Measurements from ENCODE around the gene DIP2C. TPM values are rescaled to one million over a fixed set of nuclear protein-coding genes. Genes with fewer than 3 reads are reported as not detected.

DIP2C gene
- total RNA-seq, 1 experiment from 2014 or later, result 11.0 TPM

DNA sequence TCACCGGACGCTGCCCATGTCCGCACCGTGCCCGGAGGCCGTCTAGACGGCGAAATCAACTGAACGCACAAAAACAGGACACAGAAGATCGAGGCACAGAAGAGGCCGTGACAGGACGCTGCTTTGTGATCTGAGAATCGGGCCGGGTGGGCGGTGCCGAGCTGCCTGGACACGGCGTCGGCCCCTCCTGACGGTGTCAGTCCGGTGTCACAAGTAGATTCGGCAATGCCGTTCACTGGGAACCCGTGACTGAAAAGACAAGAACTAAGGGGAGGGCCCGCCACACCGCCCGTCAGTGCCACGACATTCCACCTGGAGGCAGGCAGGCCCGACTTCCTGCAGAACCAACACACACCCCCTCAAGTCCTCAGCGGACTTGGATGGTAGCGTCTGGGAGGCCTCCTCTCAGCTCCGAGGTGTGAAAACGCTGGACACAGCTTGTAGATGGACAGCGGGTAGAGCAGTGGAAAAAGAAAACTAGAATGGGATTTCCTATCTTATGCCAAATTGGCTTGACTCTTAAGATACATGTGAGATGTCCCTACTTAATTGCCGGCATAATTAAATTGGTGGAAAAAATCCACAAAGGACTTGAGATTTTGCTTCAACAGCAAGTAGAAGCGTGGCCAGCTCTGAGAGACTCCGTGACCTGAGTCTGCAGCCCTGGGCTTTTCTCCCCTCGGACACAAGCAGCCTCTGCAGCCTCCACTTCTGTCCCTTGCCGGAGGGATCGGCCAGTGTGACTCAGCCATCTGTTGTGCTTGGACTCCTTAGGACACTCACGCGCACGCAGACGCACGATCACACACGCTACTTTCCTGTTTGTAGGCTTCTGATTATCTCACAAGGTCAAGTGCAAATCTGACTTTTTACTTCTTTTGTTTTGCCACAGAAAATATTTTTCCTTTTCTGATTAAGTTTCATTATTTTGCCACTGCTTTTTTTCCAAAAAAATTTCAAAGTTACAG, 269.0 kb downstream of the DIP2C start:
- TF ChIP-seq ZNF416 (CRISPR knock-in tag; IDR thresholded peaks at IDR 0.05) (no peak), ZNF263 (CRISPR knock-in tag; IDR thresholded peaks at IDR 0.05; ENCODE audit: low read depth) (no peak), NR3C1 (CRISPR knock-in tag; conservative IDR thresholded peaks at IDR 0.05; ENCODE audit: low read depth) (no peak), TEAD4 (CRISPR knock-in tag; IDR thresholded peaks at IDR 0.05) (no peak), TP53 (CRISPR knock-in tag; IDR thresholded peaks at IDR 0.05) (no peak), ZNF423 (CRISPR knock-in tag; IDR thresholded peaks at IDR 0.05) (no peak)
- ChIA-PET CTCF (interaction anchor here (0.7 kb wide), 1 partner anchor 16 kb away, joined by 3 read pairs; no protein-coding TSS in a partner anchor), POLR2A (no interaction called here)
- ATAC-seq, result no peak
- no peak overlapping the region for H3K27ac Mint-ChIP-seq
- DNase-seq (ENCODE audit: low spot score), result no peak
- H3K4me1 Mint-ChIP-seq, result peaks cover 4% of the 10 kb centered on the region
- H3K27me3 Mint-ChIP-seq (ENCODE audit: low read depth), result no peaks in the 10 kb centered on the region
- H3K36me3 Mint-ChIP-seq, result peaks cover 4% of the 10 kb centered on the region; the same call in 1 of the 2 replicates
- H3K9me3 Mint-ChIP-seq, result peaks cover 2% of the 10 kb centered on the region; the same call in 1 of the 2 replicates
- no peak overlapping the region for H3K4me3 Mint-ChIP-seq

DNA sequence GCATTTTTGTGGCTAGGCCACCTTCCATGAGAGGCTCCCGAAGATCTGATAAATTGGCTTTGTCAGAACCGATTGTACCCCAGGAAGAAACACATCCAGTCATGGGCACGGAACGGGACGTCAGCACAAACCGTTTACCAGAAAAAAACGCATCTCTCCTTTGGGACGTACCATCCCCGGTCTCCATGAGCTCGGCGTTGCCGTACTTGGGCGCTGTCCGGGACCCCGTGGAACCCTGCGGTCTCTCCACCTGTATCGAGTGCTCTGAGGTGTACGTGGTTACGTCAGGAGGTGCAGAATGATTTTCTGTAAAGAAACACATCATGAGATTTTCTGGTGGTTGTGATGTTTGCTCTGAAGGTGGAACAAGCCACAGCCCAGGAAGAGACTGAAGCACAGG, 270.6 kb downstream of the DIP2C start:
- ChIA-PET CTCF (no interaction called here), POLR2A (no interaction called here)
- no peaks in the 10 kb centered on the region for H3K9me3 Mint-ChIP-seq
- H3K4me3 Mint-ChIP-seq, result no peak overlapping the region
- H3K27ac Mint-ChIP-seq, result no peak overlapping the region
- H3K27me3 Mint-ChIP-seq (ENCODE audit: low read depth), result no peaks in the 10 kb centered on the region
- TF ChIP-seq, protein P1, sequence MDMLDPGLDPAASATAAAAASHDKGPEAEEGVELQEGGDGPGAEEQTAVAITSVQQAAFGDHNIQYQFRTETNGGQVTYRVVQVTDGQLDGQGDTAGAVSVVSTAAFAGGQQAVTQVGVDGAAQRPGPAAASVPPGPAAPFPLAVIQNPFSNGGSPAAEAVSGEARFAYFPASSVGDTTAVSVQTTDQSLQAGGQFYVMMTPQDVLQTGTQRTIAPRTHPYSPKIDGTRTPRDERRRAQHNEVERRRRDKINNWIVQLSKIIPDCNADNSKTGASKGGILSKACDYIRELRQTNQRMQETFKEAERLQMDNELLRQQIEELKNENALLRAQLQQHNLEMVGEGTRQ (CRISPR knock-in tag; IDR thresholded peaks at IDR 0.05), result no peak
- TF ChIP-seq, protein P2, sequence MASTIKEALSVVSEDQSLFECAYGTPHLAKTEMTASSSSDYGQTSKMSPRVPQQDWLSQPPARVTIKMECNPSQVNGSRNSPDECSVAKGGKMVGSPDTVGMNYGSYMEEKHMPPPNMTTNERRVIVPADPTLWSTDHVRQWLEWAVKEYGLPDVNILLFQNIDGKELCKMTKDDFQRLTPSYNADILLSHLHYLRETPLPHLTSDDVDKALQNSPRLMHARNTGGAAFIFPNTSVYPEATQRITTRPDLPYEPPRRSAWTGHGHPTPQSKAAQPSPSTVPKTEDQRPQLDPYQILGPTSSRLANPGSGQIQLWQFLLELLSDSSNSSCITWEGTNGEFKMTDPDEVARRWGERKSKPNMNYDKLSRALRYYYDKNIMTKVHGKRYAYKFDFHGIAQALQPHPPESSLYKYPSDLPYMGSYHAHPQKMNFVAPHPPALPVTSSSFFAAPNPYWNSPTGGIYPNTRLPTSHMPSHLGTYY (CRISPR knock-in tag; IDR thresholded peaks at IDR 0.05), result no peak
- TF ChIP-seq RELA (CRISPR knock-in tag; IDR thresholded peaks at IDR 0.05; ENCODE audit: borderline replicate concordance) (no peak), NFE2L1 (CRISPR knock-in tag; IDR thresholded peaks at IDR 0.05) (no peak), TEAD4 (CRISPR knock-in tag; IDR thresholded peaks at IDR 0.05) (no peak), ELF4 (CRISPR knock-in tag; IDR thresholded peaks at IDR 0.05; ENCODE audit: low read depth) (no peak), SMAD3 (CRISPR knock-in tag; IDR thresholded peaks at IDR 0.05; ENCODE audit: borderline replicate concordance) (no peak), ZNF121 (CRISPR knock-in tag; IDR thresholded peaks at IDR 0.05) (no peak), ZBTB21 (CRISPR knock-in tag; IDR thresholded peaks at IDR 0.05; ENCODE audit: borderline replicate concordance) (no peak)
- TF ChIP-seq, protein P3, sequence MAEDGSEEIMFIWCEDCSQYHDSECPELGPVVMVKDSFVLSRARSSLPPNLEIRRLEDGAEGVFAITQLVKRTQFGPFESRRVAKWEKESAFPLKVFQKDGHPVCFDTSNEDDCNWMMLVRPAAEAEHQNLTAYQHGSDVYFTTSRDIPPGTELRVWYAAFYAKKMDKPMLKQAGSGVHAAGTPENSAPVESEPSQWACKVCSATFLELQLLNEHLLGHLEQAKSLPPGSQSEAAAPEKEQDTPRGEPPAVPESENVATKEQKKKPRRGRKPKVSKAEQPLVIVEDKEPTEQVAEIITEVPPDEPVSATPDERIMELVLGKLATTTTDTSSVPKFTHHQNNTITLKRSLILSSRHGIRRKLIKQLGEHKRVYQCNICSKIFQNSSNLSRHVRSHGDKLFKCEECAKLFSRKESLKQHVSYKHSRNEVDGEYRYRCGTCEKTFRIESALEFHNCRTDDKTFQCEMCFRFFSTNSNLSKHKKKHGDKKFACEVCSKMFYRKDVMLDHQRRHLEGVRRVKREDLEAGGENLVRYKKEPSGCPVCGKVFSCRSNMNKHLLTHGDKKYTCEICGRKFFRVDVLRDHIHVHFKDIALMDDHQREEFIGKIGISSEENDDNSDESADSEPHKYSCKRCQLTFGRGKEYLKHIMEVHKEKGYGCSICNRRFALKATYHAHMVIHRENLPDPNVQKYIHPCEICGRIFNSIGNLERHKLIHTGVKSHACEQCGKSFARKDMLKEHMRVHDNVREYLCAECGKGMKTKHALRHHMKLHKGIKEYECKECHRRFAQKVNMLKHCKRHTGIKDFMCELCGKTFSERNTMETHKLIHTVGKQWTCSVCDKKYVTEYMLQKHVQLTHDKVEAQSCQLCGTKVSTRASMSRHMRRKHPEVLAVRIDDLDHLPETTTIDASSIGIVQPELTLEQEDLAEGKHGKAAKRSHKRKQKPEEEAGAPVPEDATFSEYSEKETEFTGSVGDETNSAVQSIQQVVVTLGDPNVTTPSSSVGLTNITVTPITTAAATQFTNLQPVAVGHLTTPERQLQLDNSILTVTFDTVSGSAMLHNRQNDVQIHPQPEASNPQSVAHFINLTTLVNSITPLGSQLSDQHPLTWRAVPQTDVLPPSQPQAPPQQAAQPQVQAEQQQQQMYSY (CRISPR knock-in tag; IDR thresholded peaks at IDR 0.05), result no peak
- TF ChIP-seq, protein P4, sequence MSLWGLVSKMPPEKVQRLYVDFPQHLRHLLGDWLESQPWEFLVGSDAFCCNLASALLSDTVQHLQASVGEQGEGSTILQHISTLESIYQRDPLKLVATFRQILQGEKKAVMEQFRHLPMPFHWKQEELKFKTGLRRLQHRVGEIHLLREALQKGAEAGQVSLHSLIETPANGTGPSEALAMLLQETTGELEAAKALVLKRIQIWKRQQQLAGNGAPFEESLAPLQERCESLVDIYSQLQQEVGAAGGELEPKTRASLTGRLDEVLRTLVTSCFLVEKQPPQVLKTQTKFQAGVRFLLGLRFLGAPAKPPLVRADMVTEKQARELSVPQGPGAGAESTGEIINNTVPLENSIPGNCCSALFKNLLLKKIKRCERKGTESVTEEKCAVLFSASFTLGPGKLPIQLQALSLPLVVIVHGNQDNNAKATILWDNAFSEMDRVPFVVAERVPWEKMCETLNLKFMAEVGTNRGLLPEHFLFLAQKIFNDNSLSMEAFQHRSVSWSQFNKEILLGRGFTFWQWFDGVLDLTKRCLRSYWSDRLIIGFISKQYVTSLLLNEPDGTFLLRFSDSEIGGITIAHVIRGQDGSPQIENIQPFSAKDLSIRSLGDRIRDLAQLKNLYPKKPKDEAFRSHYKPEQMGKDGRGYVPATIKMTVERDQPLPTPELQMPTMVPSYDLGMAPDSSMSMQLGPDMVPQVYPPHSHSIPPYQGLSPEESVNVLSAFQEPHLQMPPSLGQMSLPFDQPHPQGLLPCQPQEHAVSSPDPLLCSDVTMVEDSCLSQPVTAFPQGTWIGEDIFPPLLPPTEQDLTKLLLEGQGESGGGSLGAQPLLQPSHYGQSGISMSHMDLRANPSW (CRISPR knock-in tag; conservative IDR thresholded peaks at IDR 0.05; ENCODE audit: low read depth), result no peak
- peaks cover 4% of the 10 kb centered on the region; the same call in 1 of the 2 replicates for H3K36me3 Mint-ChIP-seq
- no peak for DNase-seq (ENCODE audit: low spot score)
- no peak for ATAC-seq
- H3K4me1 Mint-ChIP-seq, result peaks cover 4% of the 10 kb centered on the region

All from WTC11 (cell line).